VCaP (cell line): Measurements from ENCODE around the gene CCNF.

Experiments
- H3K27ac ChIP-seq: fragments of 450-650 bp; 2 replicates; pipeline ENCODE4 v1.5.1; 2017
- TF ChIP-seq, protein P1 (sequence below): fragments of 450-650 bp; conservative IDR thresholded peaks from 2 replicates; pipeline ENCODE4 v1.5.1; 2017; ENCODE audit warnings: mild to moderate bottlenecking, moderate library complexity

Gene CCNF

DNA sequence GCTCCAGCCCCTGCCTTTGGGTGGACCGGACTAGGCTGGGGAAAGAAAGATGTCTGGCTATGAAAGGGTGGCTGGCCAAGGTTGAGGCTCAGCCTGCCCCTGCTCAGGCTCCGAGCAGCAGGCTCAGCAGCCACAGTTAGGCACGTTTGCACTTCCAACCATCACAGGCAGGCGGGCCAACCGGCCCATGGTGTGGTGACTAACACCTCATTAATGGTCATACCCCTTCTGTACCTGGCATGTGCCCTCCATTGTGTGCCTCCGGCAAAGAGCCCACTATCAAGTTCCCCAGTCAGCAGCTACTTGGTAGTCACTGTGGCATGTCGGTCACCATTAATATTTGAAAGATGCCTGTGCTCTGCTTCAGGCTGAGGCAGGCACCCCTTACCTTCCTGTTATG is 52.4 kb downstream of the CCNF start:
- no peak overlapping the region for H3K27ac ChIP-seq
- TF ChIP-seq, protein P1, sequence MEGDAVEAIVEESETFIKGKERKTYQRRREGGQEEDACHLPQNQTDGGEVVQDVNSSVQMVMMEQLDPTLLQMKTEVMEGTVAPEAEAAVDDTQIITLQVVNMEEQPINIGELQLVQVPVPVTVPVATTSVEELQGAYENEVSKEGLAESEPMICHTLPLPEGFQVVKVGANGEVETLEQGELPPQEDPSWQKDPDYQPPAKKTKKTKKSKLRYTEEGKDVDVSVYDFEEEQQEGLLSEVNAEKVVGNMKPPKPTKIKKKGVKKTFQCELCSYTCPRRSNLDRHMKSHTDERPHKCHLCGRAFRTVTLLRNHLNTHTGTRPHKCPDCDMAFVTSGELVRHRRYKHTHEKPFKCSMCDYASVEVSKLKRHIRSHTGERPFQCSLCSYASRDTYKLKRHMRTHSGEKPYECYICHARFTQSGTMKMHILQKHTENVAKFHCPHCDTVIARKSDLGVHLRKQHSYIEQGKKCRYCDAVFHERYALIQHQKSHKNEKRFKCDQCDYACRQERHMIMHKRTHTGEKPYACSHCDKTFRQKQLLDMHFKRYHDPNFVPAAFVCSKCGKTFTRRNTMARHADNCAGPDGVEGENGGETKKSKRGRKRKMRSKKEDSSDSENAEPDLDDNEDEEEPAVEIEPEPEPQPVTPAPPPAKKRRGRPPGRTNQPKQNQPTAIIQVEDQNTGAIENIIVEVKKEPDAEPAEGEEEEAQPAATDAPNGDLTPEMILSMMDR: no peak

DNA sequence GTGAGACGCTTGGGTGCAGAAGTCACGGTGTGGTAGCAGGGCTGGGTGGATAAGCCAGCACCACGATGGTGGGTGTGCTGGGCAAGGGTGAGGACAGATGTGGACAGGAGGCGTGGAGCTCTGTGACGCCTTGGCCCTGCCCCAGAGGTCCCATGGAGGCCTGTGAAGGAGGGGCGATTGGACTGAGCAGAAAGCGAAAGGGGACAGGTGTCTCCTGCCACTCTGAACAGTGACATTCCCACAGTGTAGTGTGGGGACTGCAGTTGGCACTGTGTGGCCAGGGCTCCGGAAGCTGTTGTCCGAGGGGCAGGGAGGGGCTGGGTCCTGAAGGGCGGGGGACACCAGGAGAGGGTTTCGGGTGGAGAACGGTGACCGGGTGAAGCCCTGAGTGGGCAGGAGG is 53.0 kb downstream of the CCNF start:
- TF ChIP-seq, protein P1: no peak
- H3K27ac ChIP-seq: no peak overlapping the region

DNA sequence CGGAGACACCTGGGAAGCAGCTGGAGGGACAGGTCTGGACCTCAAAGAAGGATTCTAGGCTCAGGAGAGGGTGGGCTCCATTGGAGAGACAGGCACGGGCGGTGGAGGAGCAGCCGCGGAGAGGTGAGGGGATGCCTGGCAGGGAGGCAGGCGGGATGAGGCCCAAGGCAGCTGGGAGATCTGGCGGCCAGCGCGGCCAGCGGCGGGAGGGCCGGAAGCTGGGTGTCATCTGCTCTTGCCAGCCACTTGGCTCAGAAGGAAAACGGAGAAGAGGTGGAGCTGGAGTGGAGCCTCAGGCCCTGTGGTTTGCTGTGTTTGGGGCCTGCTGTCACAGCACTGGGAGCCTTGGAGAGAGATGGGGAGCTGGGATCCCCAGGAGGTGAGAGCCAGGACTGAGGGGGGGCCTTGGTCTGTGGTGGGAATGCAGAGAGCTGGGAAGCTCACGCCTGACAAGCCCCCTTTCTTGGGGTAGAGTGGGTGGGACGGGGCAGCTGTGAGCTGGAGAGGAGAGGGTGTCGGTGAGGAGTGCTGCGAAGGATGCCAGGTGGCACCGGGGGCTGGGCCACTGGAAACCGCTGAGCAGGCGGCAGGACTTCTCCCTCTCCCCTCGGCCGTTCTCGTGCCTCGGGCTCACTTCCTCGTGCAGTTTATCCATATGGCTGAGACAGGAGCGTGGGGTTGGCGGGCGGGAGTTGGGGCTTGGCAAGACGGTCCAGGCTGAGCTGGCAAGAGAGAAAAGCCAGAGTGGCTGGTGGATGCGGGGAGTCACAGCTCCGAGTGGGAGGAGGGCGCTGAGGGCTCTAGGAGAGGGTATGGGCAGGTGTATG is 53.7 kb downstream of the CCNF start:
- no peak overlapping the region for H3K27ac ChIP-seq
- TF ChIP-seq, protein P1: no peak

DNA sequence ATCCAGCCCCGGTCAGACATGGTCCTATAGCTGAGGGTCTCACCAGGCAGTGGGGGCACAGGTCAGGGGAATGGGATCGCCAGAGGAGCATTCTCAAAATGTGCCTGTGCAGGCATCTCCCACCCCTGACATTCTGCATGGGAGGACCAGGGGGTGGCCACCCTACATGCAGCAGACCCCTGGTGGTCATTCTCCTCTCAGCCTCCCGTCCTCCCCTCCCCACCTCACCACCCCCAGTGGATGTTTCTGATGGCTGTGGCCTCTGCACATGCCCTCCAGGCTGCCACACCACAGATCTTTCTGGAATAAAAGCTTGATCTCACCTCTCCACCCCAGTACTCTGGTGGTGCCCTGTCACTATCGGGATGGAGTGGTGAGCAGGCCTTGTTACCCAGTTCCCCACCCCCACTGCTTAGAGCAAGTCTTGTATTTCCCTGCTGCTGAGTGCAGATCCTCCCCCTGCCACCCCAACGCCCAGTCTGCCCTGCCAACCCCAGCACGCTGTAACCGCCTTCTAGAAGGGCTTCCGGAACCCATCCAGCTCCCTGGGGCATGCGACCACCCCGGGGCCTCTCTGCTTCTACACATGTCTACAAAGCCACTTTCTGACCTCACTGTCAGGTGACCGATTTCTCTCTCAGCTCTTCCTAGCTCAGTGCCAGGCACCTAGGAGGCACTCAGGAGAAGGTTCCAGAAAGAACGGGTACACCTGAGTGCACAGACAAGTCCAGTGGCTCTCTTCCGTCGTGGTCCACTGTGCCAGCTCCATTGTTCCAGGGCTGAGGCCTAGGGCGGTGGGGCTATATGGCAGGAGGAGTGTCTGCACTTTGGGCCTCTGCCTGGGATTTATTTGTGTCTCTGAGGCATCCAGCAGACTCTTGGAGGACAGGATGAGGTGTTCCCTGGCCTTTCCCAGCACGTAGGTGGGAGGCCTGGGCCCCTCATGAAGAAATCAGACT is 55.0 kb downstream of the CCNF start:
- TF ChIP-seq, protein P1: no peak
- H3K27ac ChIP-seq: no peak overlapping the region

DNA sequence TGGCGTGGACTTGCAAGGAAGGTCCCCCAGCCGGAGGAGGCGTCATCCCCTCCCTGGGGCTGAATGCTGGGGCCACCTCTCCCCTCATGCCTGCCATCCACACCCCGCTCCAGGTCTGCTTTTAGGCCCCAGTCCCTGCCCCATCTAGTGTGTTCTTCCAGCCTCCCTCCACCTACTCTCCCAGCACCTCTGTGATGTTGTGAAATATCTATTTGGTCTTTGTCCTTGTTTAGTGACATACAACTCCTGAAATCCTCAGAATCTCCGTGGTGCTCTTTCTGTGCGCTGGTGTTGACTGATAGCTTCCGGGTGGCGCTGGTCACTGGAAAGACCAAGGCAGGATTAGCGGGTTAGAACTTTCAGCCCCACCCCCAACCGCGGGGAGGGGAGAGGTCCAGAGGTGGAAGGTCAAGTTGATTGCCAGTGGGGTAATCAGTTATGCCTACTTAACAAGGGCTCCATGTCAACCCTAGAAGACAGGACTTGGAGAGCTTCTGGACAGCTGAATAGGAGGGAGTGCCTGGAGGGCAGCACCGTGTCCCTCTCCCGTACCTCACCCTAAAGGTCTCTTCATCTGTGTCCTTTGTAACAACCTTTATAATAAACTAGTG is 55.8 kb downstream of the CCNF start:
- TF ChIP-seq, protein P1: no peak
- H3K27ac ChIP-seq: no peak overlapping the region

DNA sequence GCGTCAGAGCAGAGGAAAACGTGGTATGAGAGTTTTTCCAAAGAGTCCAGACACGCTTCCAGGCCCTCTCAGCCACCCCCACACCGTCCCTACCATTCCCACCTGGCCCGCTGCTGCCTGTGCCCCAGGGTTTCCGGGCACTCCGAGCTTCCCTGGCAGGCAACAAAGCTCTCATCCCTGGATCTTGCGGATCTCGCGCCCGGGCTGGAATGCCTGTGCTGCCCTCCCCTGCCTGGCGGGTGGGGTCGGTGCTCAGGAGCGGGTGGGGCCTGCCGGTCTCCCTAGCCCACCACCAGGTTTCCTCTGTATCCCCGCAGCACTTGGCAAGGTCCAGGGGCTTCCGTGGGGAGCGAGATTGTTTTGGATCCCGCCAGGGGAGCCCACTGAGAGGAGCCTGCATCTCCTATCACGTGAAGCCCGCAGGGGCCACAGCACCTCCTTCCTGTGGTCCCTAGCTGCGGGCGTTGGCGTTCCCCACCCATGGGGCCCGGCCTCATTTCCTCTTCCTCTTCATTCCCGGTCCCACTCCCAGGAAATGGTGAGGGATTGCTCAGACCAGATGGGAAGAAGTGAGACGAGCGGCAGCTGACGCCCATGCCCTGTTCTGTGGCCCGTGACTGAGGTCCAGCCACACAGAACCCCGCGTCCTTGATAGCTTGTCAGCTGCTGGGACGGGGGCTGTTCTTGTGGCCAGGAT is 56.7 kb downstream of the CCNF start:
- TF ChIP-seq, protein P1: no peak
- no peak overlapping the region for H3K27ac ChIP-seq
